Trophoblast cell (in vitro differentiated cells and primary cell): ENCODE results near the gene BTBD9.

Source experiments
- DNase-seq, 2 donors: peaks; one replicate each; pipeline ENCODE4 v3.0.0-alpha.2; 2016
- H2AFZ ChIP-seq: 2 replicates; pipeline ENCODE4 v1.6.1; 2013; ENCODE audit warnings: low read length, moderate library complexity, mild to moderate bottlenecking; ENCODE audit not compliant: insufficient read depth, poor library complexity
- H2AK5ac ChIP-seq: 2 replicates; pipeline ENCODE4 v1.6.1; 2013; ENCODE audit warnings: mild to moderate bottlenecking, low read length
- H2BK120ac ChIP-seq: 2 replicates; pipeline ENCODE4 v1.6.1; 2013; ENCODE audit warnings: low read length, mild to moderate bottlenecking, moderate library complexity; ENCODE audit not compliant: insufficient read depth, poor library complexity
- H2BK12ac ChIP-seq: 2 replicates; pipeline ENCODE4 v1.6.1; 2013; ENCODE audit warnings: mild to moderate bottlenecking, low read length, moderate library complexity
- H2BK5ac ChIP-seq: 2 replicates; pipeline ENCODE4 v1.6.1; 2013; ENCODE audit warnings: low read length, low read depth, moderate library complexity, mild to moderate bottlenecking; ENCODE audit not compliant: poor library complexity
- H3K14ac ChIP-seq: 2 replicates; pipeline ENCODE4 v1.6.1; 2013; ENCODE audit warnings: mild to moderate bottlenecking, low read length
- H3K18ac ChIP-seq: 2 replicates; pipeline ENCODE4 v1.6.1; 2013; ENCODE audit warnings: mild to moderate bottlenecking, low read length
- H3K23ac ChIP-seq: 2 replicates; pipeline ENCODE4 v1.6.1; 2013; ENCODE audit warnings: low read length
- H3K27ac ChIP-seq: 2 replicates; pipeline ENCODE4 v1.5.1; 2013; ENCODE audit warnings: low read depth, mild to moderate bottlenecking, inconsistent platforms, low read length, moderate library complexity
- H3K27me3 ChIP-seq: 2 replicates; pipeline ENCODE4 v1.6.1; 2013; ENCODE audit warnings: inconsistent platforms, mild to moderate bottlenecking, low read length, moderate library complexity; ENCODE audit not compliant: insufficient read depth
- H3K36me3 ChIP-seq, 2 experiments: 1 replicate in 1 of 2; 2 replicates in 1 of 2; pipeline ENCODE4 v1.6.1; 2013; ENCODE audit warnings: low read length in 2 of 2, mild to moderate bottlenecking in 2 of 2, moderate library complexity in 1 of 2; ENCODE audit not compliant: insufficient read depth in 2 of 2, control insufficient read depth in 1 of 2
- H3K4ac ChIP-seq: 2 replicates; pipeline ENCODE4 v1.6.1; 2013; ENCODE audit warnings: low read depth, mild to moderate bottlenecking, low read length, moderate library complexity
- H3K4me1 ChIP-seq, 2 experiments: 1 replicate in 1 of 2; 2 replicates in 1 of 2; pipeline ENCODE4 v1.6.1; 2013; ENCODE audit warnings: low read length in 2 of 2, mild to moderate bottlenecking in 2 of 2, moderate library complexity in 1 of 2; ENCODE audit not compliant: insufficient read depth in 2 of 2, control insufficient read depth in 1 of 2
- H3K4me2 ChIP-seq: 2 replicates; pipeline ENCODE4 v1.6.1; 2013; ENCODE audit warnings: inconsistent platforms, mild to moderate bottlenecking, low read length, moderate library complexity
- H3K4me3 ChIP-seq: 2 replicates; pipeline ENCODE4 v1.5.1; 2013; ENCODE audit warnings: mild to moderate bottlenecking, low read depth, low read length, inconsistent platforms
- H3K79me1 ChIP-seq: one replicate; pipeline ENCODE4 v1.6.1; 2013; ENCODE audit warnings: low read length
- H3K79me2 ChIP-seq: 2 replicates; pipeline ENCODE4 v1.6.1; 2013; ENCODE audit warnings: low read length, mild to moderate bottlenecking; ENCODE audit not compliant: control insufficient read depth, insufficient read depth, poor library complexity
- H3K9ac ChIP-seq: 2 replicates; pipeline ENCODE4 v1.6.1; 2013; ENCODE audit warnings: mild to moderate bottlenecking, low read length
- H3K9me3 ChIP-seq: 2 replicates; pipeline ENCODE4 v1.6.1; 2013; ENCODE audit warnings: low read depth, mild to moderate bottlenecking, control low read depth, inconsistent platforms, low read length; ENCODE audit not compliant: insufficient read depth
- H4K12ac ChIP-seq: 2 replicates; pipeline ENCODE4 v1.6.1; 2013; ENCODE audit warnings: low read depth, mild to moderate bottlenecking, low read length, moderate library complexity
- H4K8ac ChIP-seq: 2 replicates; pipeline ENCODE4 v1.6.1; 2013; ENCODE audit warnings: low read depth, mild to moderate bottlenecking, low read length, moderate library complexity
- H4K91ac ChIP-seq: one replicate; pipeline ENCODE4 v1.6.1; 2013; ENCODE audit warnings: low read depth, mild to moderate bottlenecking, low read length, moderate library complexity
- WGBS: extraction: QIAGEN DNeasy Blood & Tissue Kit; methylation state at CpG from one replicate; pipeline ENCODE4 v1.1.7; 2013; ENCODE audit warnings: missing lambda C conversion rate; ENCODE audit not compliant: insufficient read length, insufficient coverage; ENCODE audit errors: extremely low coverage; 5-methylcytosine and 5-hydroxymethylcytosine counted together

The BTBD9 gene

DNA sequence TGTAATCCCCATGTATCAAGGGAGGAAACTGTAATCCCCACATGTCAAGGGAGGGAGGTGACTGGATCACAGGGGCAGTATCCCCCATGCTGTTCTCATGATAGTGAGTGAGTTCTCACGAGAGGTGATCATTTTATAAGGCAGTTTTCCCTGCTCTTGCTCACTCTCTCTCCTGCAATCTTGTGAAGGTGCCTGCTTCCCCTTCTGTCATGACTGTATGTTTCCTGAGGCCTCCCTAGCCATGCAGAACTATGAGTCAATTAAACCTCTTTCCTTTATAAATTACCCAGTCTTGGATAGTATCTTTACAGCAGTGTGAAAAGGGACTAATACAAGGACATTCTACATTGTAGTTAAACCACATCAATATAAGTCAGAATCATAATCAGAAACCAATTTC is 112.4 kb downstream of the BTBD9 start:
- Histone ChIP-seq H2AK5ac (no peak overlapping the region), H4K12ac (no peak overlapping the region), H3K27me3 (no peaks in the 10 kb centered on the region), H2BK120ac (no peak overlapping the region), H3K4me2 (no peak overlapping the region), H3K4ac (no peak overlapping the region), H3K14ac (no peak overlapping the region), H3K4me3 (no peak overlapping the region), H3K27ac (no peak overlapping the region), H3K4me1 (no peaks in the 10 kb centered on the region), H3K36me3 (peaks cover 0 to 2% of the 10 kb centered on the region in 2 experiments), H4K91ac (no peak overlapping the region), H3K9ac (no peak overlapping the region), H3K79me1 (no peaks in the 10 kb centered on the region), H3K79me2 (no peaks in the 10 kb centered on the region), H4K8ac (no peak overlapping the region), H2AFZ (no peak overlapping the region), H2BK5ac (no peak overlapping the region), H3K18ac (no peak overlapping the region), H2BK12ac (no peak overlapping the region), H3K9me3 (peaks cover 8% of the 10 kb centered on the region), H3K23ac (no peak overlapping the region)
- no peak for DNase-seq
- no CpG with 5 or more reads among the region's 1 CpG for WGBS

DNA sequence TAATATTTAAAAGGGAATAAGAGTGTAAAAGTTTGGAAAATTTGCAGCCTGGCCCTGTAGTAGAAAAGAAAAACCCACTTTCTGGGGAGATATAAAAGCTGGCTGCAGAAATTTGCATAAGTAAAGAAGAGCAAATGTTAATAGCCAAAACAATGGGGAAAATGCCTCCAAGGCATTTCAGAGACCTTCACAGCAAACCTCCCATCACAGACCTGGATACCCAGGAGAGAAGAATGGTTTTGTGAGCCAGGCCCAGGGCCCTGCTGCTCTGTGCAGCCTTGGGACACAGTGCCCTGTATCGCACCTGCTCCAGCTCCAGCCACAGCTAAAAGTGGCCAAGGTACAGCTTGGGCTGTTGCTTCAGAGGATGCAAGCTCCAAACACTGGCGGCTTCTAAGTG is 113.8 kb downstream of the BTBD9 start:
- Histone ChIP-seq H3K27me3 (no peaks in the 10 kb centered on the region), H3K4ac (no peak overlapping the region), H2AFZ (no peak overlapping the region), H3K14ac (no peak overlapping the region), H4K8ac (no peak overlapping the region), H3K9me3 (peaks cover 8% of the 10 kb centered on the region), H4K12ac (no peak overlapping the region), H2AK5ac (no peak overlapping the region), H3K4me1 (no peaks in the 10 kb centered on the region), H3K23ac (no peak overlapping the region), H2BK120ac (no peak overlapping the region), H3K4me3 (no peak overlapping the region), H3K9ac (no peak overlapping the region), H3K79me2 (no peaks in the 10 kb centered on the region), H3K36me3 (peaks cover 0 to 2% of the 10 kb centered on the region in 2 experiments), H2BK12ac (no peak overlapping the region), H3K79me1 (no peaks in the 10 kb centered on the region), H2BK5ac (no peak overlapping the region), H4K91ac (no peak overlapping the region), H3K27ac (no peak overlapping the region), H3K4me2 (no peak overlapping the region), H3K18ac (no peak overlapping the region)
- no CpG with 5 or more reads among the region's 2 CpGs for WGBS
- no peak for DNase-seq

DNA sequence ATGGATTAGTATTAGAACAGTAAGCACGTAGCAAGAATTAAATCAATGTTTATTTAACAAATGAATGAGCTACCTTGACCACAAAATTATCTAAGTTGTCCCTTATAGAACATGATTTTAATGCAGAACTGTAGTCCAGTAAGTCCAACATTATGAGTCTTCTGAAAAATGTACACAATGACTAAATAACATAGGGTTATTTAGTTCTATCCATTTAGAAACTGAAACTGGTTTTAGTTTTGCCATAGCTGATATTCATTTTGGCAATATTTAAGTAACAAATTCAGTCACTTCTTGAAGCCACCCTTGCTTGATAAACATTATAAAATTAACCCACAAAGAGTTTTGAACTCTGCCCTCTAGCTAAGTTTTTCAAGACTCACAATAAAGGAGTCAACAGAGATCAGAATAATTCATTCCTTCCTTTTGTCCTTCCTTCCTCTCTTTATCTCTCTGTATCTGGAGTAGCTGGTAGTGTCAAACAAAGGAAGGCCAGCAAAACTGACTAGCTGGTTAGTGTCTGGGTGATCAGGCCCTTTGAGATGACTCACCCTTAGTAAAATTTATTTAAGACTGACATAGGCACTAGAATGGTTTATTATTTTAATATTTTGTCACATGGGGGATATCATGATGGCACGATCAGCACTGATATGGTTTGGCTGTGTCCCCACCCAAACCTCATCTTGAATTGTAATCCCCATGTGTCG is 115.1 kb downstream of the BTBD9 start:
- no peak overlapping the region for H3K27ac ChIP-seq
- no peak for DNase-seq
- no peak overlapping the region for H2BK5ac ChIP-seq
- no peak overlapping the region for H4K91ac ChIP-seq
- no peaks in the 10 kb centered on the region for H3K79me2 ChIP-seq
- no peak overlapping the region for H2AK5ac ChIP-seq
- no peak overlapping the region for H2BK120ac ChIP-seq
- H3K79me1 ChIP-seq, result no peaks in the 10 kb centered on the region
- H3K9ac ChIP-seq, result no peak overlapping the region
- H3K14ac ChIP-seq, result no peak overlapping the region
- H3K4ac ChIP-seq, result no peak overlapping the region
- H3K9me3 ChIP-seq, result peaks cover 8% of the 10 kb centered on the region
- WGBS, result no CpG with 5 or more reads among the region's 3 CpGs
- no peak overlapping the region for H3K4me2 ChIP-seq
- no peak overlapping the region for H3K23ac ChIP-seq
- no peaks in the 10 kb centered on the region for H3K27me3 ChIP-seq
- H2AFZ ChIP-seq, result no peak overlapping the region
- H4K8ac ChIP-seq, result no peak overlapping the region
- no peak overlapping the region for H2BK12ac ChIP-seq
- no peaks in the 10 kb centered on the region for H3K4me1 ChIP-seq
- H4K12ac ChIP-seq, result no peak overlapping the region
- no peak overlapping the region for H3K18ac ChIP-seq
- peaks cover 0 to 2% of the 10 kb centered on the region in 2 experiments for H3K36me3 ChIP-seq
- no peak overlapping the region for H3K4me3 ChIP-seq

DNA sequence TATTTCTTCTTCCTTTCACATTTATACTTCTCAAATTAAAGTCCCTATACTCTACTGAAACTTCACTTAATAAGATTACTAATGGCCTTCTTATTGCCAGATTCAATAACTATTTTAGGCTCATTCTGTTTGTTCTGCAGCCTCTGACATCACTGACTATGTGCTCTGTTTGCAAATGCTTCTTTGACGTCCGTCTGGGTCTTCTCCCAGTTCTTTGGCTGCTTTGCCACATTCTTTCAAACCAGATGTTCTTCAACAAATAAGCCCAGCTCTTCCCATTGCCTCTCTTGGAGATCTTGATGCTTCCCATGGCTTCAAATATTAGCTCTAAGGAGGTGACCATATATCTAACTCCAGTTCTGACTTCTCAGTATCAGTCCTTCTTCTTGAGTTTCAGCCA is 117.4 kb downstream of the BTBD9 start:
- Histone ChIP-seq H2BK12ac (no peak overlapping the region), H4K8ac (no peak overlapping the region), H3K14ac (no peak overlapping the region), H3K79me2 (no peaks in the 10 kb centered on the region), H3K23ac (no peak overlapping the region), H3K18ac (no peak overlapping the region), H2AFZ (no peak overlapping the region), H3K4me1 (no peaks in the 10 kb centered on the region), H3K4me3 (no peak overlapping the region), H4K12ac (no peak overlapping the region), H3K27ac (no peak overlapping the region), H3K27me3 (no peaks in the 10 kb centered on the region), H2BK5ac (no peak overlapping the region), H2BK120ac (no peak overlapping the region), H4K91ac (no peak overlapping the region), H3K36me3 (no peaks in the 10 kb centered on the region), H2AK5ac (no peak overlapping the region), H3K9me3 (peaks cover 2% of the 10 kb centered on the region), H3K4ac (no peak overlapping the region), H3K4me2 (no peak overlapping the region), H3K9ac (no peak overlapping the region), H3K79me1 (no peaks in the 10 kb centered on the region)
- no CpG with 5 or more reads among the region's 2 CpGs for WGBS
- no peak for DNase-seq
